Activated CD4-positive, alpha-beta T cell treated with anti-CD3 and anti-CD28 coated beads, Interleukin-2, amount 10 ng/mL, durations not matched to agents 7 days and 5 days (primary cell): ENCODE data around the gene ATP9B. TPM values are rescaled to one million over a fixed set of nuclear protein-coding genes. Genes with fewer than 3 reads are reported as not detected.
"Not testable (repeated sequence)": the region's sequence is repeated elsewhere in the genome, so short reads cannot be mapped to it uniquely, and the experiment has no call there.

Experiments
- CTCF ChIA-PET: fragments of 350-600 bp; sonication (Branson Sonifier 250); formaldehyde crosslinking; loops from one replicate; lab custom pipeline; 2021; ENCODE audit warnings: antibody characterized with exemption; lab: Charles Lee
- POLR2A ChIA-PET: fragments of 350-600 bp; sonication (Branson Sonifier 250); formaldehyde crosslinking; loops from one replicate; lab custom pipeline; 2021; ENCODE audit warnings: antibody characterized with exemption; lab: Charles Lee
- DNase-seq: peaks from one replicate; pipeline ENCODE4 v3.0.0-alpha.2; 2020
- H3K27ac Mint-ChIP-seq: one replicate; pipeline ENCODE4 v1.8.0; 2021; ENCODE audit warnings: mild to moderate bottlenecking, moderate library complexity, mixed read lengths
- H3K27me3 Mint-ChIP-seq: one replicate; pipeline ENCODE4 v1.8.0; 2021; ENCODE audit warnings: mixed read lengths
- H3K36me3 Mint-ChIP-seq: one replicate; pipeline ENCODE4 v1.8.0; 2021; ENCODE audit warnings: low read depth, mixed read lengths
- H3K4me1 Mint-ChIP-seq: one replicate; pipeline ENCODE4 v1.8.0; 2021; ENCODE audit warnings: mixed read lengths
- H3K4me3 Mint-ChIP-seq: one replicate; pipeline ENCODE4 v1.8.0; 2021; ENCODE audit warnings: mild to moderate bottlenecking, moderate library complexity, mixed read lengths
- H3K9me3 Mint-ChIP-seq: one replicate; pipeline ENCODE4 v1.8.0; 2021; ENCODE audit warnings: mixed read lengths
- total RNA-seq, 2 experiments: library from RNA; stranded (reverse); gene quantifications; one replicate each; pipeline ENCODE4 v1.2.3, GENCODE V29; 2021

The ATP9B gene
- total RNA-seq, 2 experiments from 2014 or later: 29.8 to 30.5 TPM

DNA sequence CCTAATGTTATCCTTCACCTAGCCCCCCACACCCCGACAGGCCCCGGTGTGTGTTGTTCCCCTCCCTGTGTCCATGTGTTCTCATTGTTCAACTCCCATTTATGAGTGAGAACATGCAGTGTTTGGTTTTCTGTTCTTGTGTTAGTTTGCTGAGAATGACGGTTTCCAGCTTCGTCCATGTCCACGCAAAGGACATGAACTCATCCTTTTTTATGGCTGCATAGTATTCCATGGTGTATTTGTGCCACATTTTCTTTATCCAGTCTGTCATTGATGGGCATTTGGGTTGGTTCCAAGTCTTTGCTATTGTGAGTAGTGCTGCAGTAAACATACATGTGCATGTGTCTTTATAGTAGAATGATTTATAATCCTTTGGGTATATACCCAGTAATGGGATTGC, 9.6 kb downstream of the ATP9B start:
- H3K27ac Mint-ChIP-seq, POLR2A ChIA-PET, H3K4me3 Mint-ChIP-seq, DNase-seq, H3K27me3 Mint-ChIP-seq: not testable (repeated sequence)
- Mint-ChIP-seq H3K9me3 (peaks cover 16% of the 10 kb centered on the region), H3K36me3 (peaks cover 63% of the 10 kb centered on the region), H3K4me1 (peaks cover 29% of the 10 kb centered on the region)
- CTCF ChIA-PET: interaction anchor here (0.7 kb wide), 1 partner anchor 9 kb away, joined by 3 read pairs; no protein-coding TSS in a partner anchor

DNA sequence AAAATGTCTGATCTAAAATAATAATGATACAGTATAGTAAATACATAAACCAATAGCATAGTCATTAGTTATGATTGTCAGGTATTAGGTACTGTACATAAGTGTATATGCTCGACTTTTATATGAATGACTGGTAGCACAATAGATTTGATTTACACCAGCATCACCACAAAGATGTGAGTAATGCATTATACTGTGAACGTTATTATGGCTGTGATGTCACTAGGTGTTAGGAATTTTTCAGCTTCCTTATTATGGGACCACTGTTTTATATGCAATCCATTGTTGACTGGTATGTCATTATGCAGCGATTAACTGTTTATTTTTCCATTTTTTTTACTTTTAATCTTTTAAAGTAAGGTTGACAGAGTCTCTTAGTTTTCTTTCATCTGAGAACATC, 23.7 kb downstream of the ATP9B start:
- DNase-seq: no peak
- no peak overlapping the region for H3K27ac Mint-ChIP-seq
- ChIA-PET CTCF (interaction anchor here (0.7 kb wide), 1 partner anchor 551 kb away, joined by 8 read pairs; no protein-coding TSS in a partner anchor), POLR2A (no interaction called here)
- H3K4me3 Mint-ChIP-seq: no peak overlapping the region
- peaks cover 2% of the 10 kb centered on the region for H3K9me3 Mint-ChIP-seq
- peaks cover 7% of the 10 kb centered on the region for H3K4me1 Mint-ChIP-seq
- no peaks in the 10 kb centered on the region for H3K27me3 Mint-ChIP-seq
- H3K36me3 Mint-ChIP-seq: peaks cover 19% of the 10 kb centered on the region

DNA sequence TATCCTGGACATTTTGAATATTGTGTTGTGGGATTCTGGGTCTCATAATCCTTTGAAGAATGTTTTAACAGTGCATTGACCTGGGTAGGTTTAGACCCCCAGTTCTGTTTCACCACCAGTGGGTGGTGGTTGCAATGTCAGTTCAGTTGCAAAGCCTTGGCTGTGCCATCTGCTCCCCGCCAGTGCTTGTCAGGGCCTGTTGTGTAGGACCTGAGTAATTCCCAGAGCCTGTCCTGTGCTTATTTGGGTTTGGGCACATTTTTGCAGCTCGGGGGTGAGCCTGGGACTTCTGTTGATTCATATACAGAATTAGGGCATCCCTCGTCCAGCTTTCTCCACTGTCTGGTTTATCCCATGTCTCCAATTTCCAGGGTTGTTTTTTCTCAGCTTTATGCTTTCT, 24.8 kb downstream of the ATP9B start:
- peaks cover 7% of the 10 kb centered on the region for H3K4me1 Mint-ChIP-seq
- DNase-seq: no peak
- no peak overlapping the region for H3K27ac Mint-ChIP-seq
- ChIA-PET POLR2A (no interaction called here), CTCF (no interaction called here)
- H3K9me3 Mint-ChIP-seq: no peaks in the 10 kb centered on the region
- peaks cover 21% of the 10 kb centered on the region for H3K36me3 Mint-ChIP-seq
- no peak overlapping the region for H3K4me3 Mint-ChIP-seq
- no peaks in the 10 kb centered on the region for H3K27me3 Mint-ChIP-seq

DNA sequence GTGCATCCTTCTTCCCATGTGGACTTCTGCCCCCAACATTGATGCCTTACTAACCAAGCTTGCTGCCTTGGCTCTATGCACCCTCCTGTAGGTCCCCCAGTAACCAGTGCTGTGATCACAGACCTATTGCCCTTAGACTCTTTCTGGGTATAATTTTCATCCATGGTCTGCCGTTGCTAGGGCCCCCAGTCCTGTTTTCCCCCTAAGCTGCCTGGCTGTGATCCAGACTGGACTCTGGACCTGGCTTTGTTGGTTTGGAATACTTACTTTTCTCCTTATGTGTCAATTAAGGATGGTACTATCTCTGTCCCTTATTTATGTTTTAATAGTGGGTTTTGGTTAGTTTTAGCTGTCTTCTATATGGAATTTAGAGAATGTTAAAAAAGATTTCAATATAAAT, 26.0 kb downstream of the ATP9B start:
- no peaks in the 10 kb centered on the region for H3K9me3 Mint-ChIP-seq
- H3K27ac Mint-ChIP-seq: no peak overlapping the region
- no peaks in the 10 kb centered on the region for H3K27me3 Mint-ChIP-seq
- DNase-seq: no peak
- POLR2A ChIA-PET: no interaction called here
- H3K36me3 Mint-ChIP-seq: peaks cover 19% of the 10 kb centered on the region
- CTCF ChIA-PET: interaction anchor here (1.2 kb wide), 1 partner anchor 9 kb away, joined by 4 read pairs; no protein-coding TSS in a partner anchor
- no peak overlapping the region for H3K4me3 Mint-ChIP-seq
- H3K4me1 Mint-ChIP-seq: peaks cover 7% of the 10 kb centered on the region

DNA sequence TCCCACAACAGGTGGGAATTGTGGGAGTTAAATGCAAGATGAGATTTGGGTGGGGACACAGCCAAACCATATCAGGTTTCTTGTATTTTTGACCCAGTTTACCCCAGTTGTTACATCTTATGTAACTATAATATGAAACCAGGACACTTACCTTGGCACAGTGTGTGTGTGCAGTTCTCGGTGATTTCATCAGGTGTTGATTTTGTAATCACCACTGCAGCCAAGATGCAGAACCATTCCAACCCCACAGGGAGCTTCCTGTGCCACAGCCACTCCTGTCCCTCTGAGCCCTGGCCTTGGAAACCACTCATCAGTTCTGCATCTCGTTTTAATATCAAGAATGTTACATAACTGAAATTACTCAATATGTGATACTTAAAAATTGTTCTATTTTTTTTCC, 31.8 kb downstream of the ATP9B start:
- Mint-ChIP-seq H3K4me3 (no peak overlapping the region), H3K27me3 (no peaks in the 10 kb centered on the region), H3K9me3 (peaks cover 5% of the 10 kb centered on the region), H3K4me1 (peaks cover 17% of the 10 kb centered on the region), H3K27ac (no peak overlapping the region), H3K36me3 (peaks cover 33% of the 10 kb centered on the region)
- DNase-seq: no peak
- ChIA-PET POLR2A (no interaction called here), CTCF (no interaction called here)

DNA sequence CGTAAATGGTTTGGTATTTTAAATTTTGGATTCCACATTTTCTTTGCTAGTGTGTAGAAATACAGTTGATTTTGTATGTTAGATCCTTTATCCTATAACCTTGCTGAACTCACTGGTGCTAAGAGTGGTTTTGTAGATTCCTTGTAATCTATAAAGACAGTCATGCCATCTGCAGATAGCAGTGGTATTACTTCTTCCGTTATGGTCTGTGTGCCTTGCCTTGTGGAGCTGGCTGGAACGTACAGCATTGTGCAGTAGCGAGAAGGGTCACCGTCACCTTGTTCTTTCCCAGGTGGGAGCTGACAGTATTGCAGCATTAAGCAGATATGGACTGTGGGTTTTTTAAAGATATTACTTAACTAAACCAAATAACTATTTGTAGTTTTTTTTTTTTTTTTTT, 33.7 kb downstream of the ATP9B start:
- Mint-ChIP-seq H3K4me3 (no peak overlapping the region), H3K36me3 (peaks cover 25% of the 10 kb centered on the region), H3K27me3 (no peaks in the 10 kb centered on the region), H3K9me3 (peaks cover 5% of the 10 kb centered on the region), H3K27ac (no peak overlapping the region), H3K4me1 (peaks cover 19% of the 10 kb centered on the region)
- POLR2A ChIA-PET: no interaction called here
- DNase-seq: no peak
- CTCF ChIA-PET: no interaction called here

DNA sequence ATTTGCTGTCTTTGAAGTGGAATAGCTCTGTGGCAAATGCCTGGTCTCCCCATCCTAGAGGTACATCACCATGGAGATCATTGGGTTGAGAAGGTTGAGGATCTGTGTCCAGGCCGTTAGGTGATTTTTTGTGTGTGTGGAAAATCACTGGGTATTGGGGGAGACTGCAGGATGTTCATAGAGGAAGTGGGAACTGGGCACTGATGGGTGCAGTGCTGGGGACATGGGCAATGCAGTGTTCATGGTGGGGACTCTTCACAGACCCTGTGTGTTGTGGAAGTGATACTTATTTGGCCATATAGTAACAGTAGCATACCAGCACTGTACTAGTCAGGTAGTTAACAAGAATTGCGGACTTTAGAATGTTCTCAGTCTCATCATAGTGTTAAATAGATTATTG, 34.9 kb downstream of the ATP9B start:
- H3K4me1 Mint-ChIP-seq: peaks cover 21% of the 10 kb centered on the region
- no peaks in the 10 kb centered on the region for H3K27me3 Mint-ChIP-seq

DNA sequence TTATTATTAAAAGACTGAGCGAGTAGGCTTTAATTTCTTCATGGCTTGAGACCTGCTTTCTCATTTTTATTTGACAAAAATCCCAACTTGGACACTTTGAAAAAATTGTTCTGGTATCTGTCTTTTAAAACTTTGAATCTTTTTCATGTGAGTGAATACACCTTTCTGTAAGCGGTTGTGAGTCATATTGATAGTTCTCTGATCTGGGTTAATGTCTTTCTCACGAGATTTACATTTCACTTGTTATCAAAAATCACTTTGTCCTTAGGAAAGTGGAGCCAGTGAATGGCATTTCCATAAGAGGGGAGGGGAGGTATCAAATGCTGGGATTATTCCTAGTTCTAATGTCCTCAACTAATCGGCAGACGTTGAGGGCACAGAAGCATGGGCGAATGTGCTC, 36.3 kb downstream of the ATP9B start:
- CTCF ChIA-PET: no interaction called here

More for the DNA sequence above, 34.9 kb downstream of the ATP9B start:
- DNase-seq: no peak
- POLR2A ChIA-PET: no interaction called here
- Mint-ChIP-seq H3K27ac (no peak overlapping the region), H3K36me3 (peaks cover 19% of the 10 kb centered on the region), H3K4me3 (no peak overlapping the region), H3K9me3 (peaks cover 5% of the 10 kb centered on the region)
- CTCF ChIA-PET: no interaction called here

DNA sequence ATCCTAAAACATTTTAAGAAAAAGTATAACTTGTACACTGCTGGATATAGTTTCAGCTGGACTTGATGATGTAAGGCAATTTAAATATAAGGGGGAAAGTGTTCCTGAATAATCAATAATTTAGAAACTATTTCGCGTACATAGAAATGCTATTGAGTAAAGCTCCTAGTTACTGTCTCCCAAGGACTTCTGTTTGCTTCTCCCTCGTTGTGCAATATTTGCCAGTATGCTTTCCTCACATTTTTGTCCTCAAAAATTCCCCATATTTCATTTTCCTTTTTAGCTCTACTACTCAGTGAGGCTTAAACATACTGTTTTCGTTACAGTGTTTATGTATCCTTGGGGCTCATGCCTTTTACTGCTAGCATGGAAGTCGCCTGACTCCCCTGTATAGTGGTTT, 36.9 kb downstream of the ATP9B start:
- CTCF ChIA-PET: interaction anchor here (0.6 kb wide), 1 partner anchor 21 kb away, joined by 4 read pairs; no protein-coding TSS in a partner anchor
- Mint-ChIP-seq H3K9me3 (peaks cover 3% of the 10 kb centered on the region), H3K27me3 (no peaks in the 10 kb centered on the region)

More for the DNA sequence above, 36.3 kb downstream of the ATP9B start:
- H3K4me1 Mint-ChIP-seq: peaks cover 21% of the 10 kb centered on the region
- no peak for DNase-seq
- no peak overlapping the region for H3K4me3 Mint-ChIP-seq
- POLR2A ChIA-PET: no interaction called here
- H3K27ac Mint-ChIP-seq: no peak overlapping the region
- H3K9me3 Mint-ChIP-seq: peaks cover 4% of the 10 kb centered on the region
- peaks cover 17% of the 10 kb centered on the region for H3K36me3 Mint-ChIP-seq
- no peaks in the 10 kb centered on the region for H3K27me3 Mint-ChIP-seq

DNA sequence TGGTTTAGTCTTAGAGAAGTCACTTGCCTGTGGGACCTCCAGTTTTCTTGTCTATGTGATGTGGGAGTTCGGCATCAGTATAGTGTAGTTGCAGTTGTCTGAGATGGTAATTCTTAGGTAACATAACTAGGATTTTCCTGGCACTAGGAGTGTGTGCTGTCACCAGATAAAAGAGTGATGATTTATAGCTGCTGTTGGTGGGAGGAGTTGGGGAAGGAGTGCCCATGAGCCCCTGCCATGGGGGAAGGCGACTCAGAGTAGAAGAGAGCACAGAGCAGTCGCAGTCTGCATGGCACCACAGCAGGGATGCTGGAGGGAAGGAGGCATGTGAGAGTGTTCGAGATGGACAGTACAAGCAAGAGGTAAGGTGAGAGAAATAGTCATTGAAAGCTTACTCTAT, 38.7 kb downstream of the ATP9B start:
- CTCF ChIA-PET: no interaction called here
- POLR2A ChIA-PET: no interaction called here

More for the DNA sequence above, 36.9 kb downstream of the ATP9B start:
- no peak for DNase-seq
- Mint-ChIP-seq H3K36me3 (peaks cover 12% of the 10 kb centered on the region), H3K27ac (peak overlapping the region; percentile 6), H3K4me1 (peaks cover 19% of the 10 kb centered on the region), H3K4me3 (no peak overlapping the region)
- POLR2A ChIA-PET: no interaction called here

DNA sequence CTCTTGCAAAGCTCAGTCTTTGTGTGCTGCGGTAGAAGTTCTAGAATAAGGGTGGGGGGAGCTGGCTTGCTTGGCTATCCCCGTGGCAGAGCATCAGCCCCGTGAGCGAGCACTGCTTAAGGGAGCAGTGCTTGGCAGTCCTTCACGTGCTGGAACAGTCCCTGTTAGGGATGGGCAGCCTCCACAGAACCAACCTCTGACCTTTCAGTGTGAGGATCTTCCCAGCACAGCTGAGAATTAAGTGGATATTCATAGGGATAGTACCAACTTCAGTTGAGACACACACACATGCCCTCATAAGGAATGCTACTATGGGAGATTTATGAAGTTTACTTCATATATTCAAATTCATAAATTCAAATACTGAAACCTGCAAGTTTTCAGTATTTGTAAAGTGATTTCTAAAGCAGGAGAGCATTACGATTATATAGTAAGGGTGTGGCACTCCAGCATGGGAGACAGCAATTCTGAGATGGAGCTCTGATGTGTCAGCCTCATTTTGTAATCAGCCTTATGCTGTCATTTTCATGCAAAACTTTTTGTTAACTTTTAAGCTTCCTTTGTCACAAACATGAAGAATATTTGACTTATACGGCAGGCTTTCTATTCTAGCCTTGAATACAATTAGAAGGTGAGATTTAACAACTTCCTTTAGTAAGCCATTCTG, 39.5 kb downstream of the ATP9B start:
- no peaks in the 10 kb centered on the region for H3K9me3 Mint-ChIP-seq
- POLR2A ChIA-PET: no interaction called here

More for the DNA sequence above, 38.7 kb downstream of the ATP9B start:
- Mint-ChIP-seq H3K9me3 (no peaks in the 10 kb centered on the region), H3K4me1 (peaks cover 19% of the 10 kb centered on the region), H3K36me3 (peaks cover 1% of the 10 kb centered on the region), H3K4me3 (no peak overlapping the region), H3K27ac (no peak overlapping the region), H3K27me3 (no peaks in the 10 kb centered on the region)
- no peak for DNase-seq

DNA sequence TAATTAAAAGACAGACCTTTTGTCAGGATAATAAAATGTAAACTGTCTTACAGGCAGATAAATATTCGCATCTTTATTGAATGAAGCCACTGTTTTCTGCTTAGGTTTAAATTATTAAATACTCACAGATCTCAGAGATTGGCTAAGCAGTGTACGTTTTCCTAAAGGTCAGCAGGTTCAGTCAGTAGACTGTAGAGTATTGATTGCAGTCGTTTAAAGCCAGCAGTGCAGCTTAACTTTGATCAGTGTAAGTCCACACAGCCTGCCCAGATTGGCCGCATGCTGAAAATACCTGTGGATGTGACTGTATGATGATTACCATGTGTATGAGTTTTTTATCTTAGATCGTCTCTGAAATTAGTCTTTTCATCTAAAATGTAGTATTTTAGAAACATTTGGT, 42.3 kb downstream of the ATP9B start:
- ChIA-PET POLR2A (no interaction called here), CTCF (no interaction called here)
- H3K36me3 Mint-ChIP-seq: peaks cover 15% of the 10 kb centered on the region
- no peak overlapping the region for H3K27ac Mint-ChIP-seq
- no peaks in the 10 kb centered on the region for H3K27me3 Mint-ChIP-seq
- H3K9me3 Mint-ChIP-seq: peaks cover 3% of the 10 kb centered on the region
- no peak overlapping the region for H3K4me3 Mint-ChIP-seq
- no peak for DNase-seq
- peaks cover 4% of the 10 kb centered on the region for H3K4me1 Mint-ChIP-seq

More for the DNA sequence above, 39.5 kb downstream of the ATP9B start:
- no peak overlapping the region for H3K27ac Mint-ChIP-seq
- CTCF ChIA-PET: interaction anchor here (1.0 kb wide), 1 partner anchor 38 kb away, joined by 3 read pairs; no protein-coding TSS in a partner anchor
- no peak for DNase-seq
- H3K27me3 Mint-ChIP-seq: no peaks in the 10 kb centered on the region
- peaks cover 14% of the 10 kb centered on the region for H3K4me1 Mint-ChIP-seq
- peaks cover 5% of the 10 kb centered on the region for H3K36me3 Mint-ChIP-seq
- H3K4me3 Mint-ChIP-seq: no peak overlapping the region

DNA sequence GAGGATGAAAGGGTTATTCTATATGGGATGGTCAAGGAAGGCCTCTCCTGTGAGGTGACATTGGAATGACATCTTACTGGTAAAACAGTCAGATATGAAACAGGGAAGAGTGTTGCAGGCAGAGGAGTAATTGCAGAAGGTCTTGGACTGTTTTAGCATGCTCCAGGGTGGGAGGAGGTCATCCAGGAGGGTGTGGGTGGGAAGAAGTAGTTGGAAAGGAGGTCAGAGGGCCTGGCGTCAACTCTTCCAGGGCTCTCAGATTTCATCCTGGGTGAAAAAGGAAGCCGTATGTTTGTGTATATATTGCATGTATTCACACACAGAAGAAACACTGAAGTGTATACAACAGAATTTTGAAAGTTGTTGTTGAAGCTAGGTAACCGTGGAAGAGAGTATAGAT, 48.2 kb downstream of the ATP9B start:
- Mint-ChIP-seq H3K9me3 (peaks cover 3% of the 10 kb centered on the region), H3K36me3 (peaks cover 26% of the 10 kb centered on the region), H3K4me1 (no peaks in the 10 kb centered on the region), H3K27ac (no peak overlapping the region), H3K4me3 (no peak overlapping the region), H3K27me3 (no peaks in the 10 kb centered on the region)
- POLR2A ChIA-PET: no interaction called here
- no peak for DNase-seq
- CTCF ChIA-PET: no interaction called here
